Uterus (tissue), 4 donors: ENCODE results near the gene SLC38A8. TPM values are rescaled to one million over a fixed set of nuclear protein-coding genes. Genes with fewer than 3 reads are reported as not detected.

Source experiments
- DNase-seq, 2 donors: peaks; one replicate each; pipeline ENCODE4 v3.0.0-alpha.2; 2019 to 2020
- H3K27ac ChIP-seq, 2 donors: fragments of 200-600 bp; sonication (generic); 1 replicate in 1 of 2; 2 replicates in 1 of 2; pipeline ENCODE4 v1.5.1; 2016 to 2018
- H3K27me3 ChIP-seq, 2 donors: fragments of 200-600 bp; sonication (generic); one replicate each; pipeline ENCODE4 v1.5.1; 2018 to 2019; ENCODE audit warnings: control low read depth in 1 of 2
- H3K36me3 ChIP-seq, 2 donors: fragments of 200-600 bp; sonication (generic); one replicate each; pipeline ENCODE4 v1.5.1; 2019; ENCODE audit warnings: control low read depth in 1 of 2
- H3K4me1 ChIP-seq, 2 donors: fragments of 200-600 bp; sonication (generic); one replicate each; pipeline ENCODE4 v1.5.1; 2018 to 2019; ENCODE audit warnings: control low read depth in 1 of 2
- H3K4me3 ChIP-seq, 2 donors: fragments of 200-600 bp; sonication (generic); 1 replicate in 1 of 2; 2 replicates in 1 of 2; pipeline ENCODE4 v1.5.1; 2018 to 2019; ENCODE audit warnings: mild to moderate bottlenecking in 1 of 2
- H3K9me3 ChIP-seq, 2 donors: fragments of 200-600 bp; sonication (generic); one replicate each; pipeline ENCODE4 v1.5.1; 2019; ENCODE audit warnings: control low read depth in 1 of 2
- POLR2A ChIP-seq, 2 donors: fragments of 450-650 bp; IDR thresholded peaks; one replicate each; pipeline ENCODE4 v1.6.1; 2016; ENCODE audit warnings: antibody characterized with exemption in 2 of 2, mild to moderate bottlenecking in 1 of 2, moderate library complexity in 1 of 2
- intact Hi-C: fragments of 100-400 bp; cut with DNase I; formaldehyde crosslinking; loops from one replicate; pipeline ENCODE4 v1.15.1; 2023; ENCODE audit warnings: low total_unique reads
- total RNA-seq, 4 donors: library from RNA; depleted of rRNA in 3 of 4; stranded (reverse); fragments of >200 nt in 3 of 4; gene quantifications; one replicate each; pipeline versions ENCODE4 v1.1.0 to v1.2.4, GENCODE V29; 2014 to 2023
- TF ChIP-seq, protein P1 (sequence below), 4 experiments: fragments of 200-600 bp in 2 of 4; fragments of 450-650 bp in 2 of 4; sonication (generic) in 2 of 4; IDR thresholded peaks; one replicate each; pipeline ENCODE4 v1.5.1; 2016 to 2019; ENCODE audit warnings: antibody characterized with exemption in 4 of 4, mild to moderate bottlenecking in 2 of 4, moderate library complexity in 1 of 4
- donor health status: DM: yes; HTN: yes; CAD: no.

Gene SLC38A8
- total RNA-seq, 4 donors from 2014 or later: 1.3 TPM; not detected in 3

DNA sequence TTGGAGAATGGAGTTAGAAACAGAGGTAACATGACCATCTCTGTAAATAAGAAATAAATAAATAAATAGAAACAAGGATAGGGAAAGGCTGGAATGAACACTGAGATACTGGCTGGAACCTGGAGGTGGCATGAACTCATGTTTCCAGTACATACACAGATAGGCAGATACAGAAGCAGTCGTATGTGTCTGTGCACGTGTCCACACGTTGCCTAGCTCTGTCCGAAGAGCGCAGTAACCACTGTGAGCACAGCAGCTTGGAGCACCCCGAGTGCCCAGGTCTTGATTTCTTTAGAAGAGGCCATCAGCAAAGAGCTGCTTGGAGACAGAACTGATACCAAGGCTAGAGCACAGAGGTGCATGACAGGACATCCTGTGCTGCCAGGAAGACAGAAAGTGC lies 37.1 kb upstream of the SLC38A8 start:
- intact Hi-C loops: no loop called here

DNA sequence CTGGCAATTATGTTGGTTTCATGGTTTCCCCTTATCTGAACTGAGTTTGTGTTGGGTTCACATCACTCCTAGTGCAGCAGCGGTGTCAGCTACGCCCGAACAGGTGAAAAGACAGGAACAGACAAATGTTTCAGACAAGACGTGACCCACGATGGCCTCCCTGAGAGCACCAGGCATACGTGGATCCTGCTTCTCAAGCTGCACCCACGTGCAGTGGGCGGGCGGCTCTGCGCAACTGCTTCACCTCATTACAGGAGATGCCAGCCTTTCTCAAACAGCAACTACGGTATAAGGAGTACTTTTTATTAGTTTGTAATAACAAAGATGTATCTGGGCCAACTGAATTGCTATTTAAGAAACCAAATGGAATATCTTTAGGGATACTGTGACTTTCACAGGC lies 32.8 kb upstream of the SLC38A8 start:
- Histone ChIP-seq H3K36me3 (no peaks in the 10 kb centered on the region), H3K4me3 (no peak overlapping the region), H3K27ac (no peak overlapping the region), H3K4me1 (no peaks in the 10 kb centered on the region), H3K27me3 (no peaks in the 10 kb centered on the region), H3K9me3 (no peaks in the 10 kb centered on the region)
- intact Hi-C loops: no loop called here
- no peak for TF ChIP-seq POLR2A (IDR thresholded peaks at IDR 0.05)
- TF ChIP-seq, protein P1, sequence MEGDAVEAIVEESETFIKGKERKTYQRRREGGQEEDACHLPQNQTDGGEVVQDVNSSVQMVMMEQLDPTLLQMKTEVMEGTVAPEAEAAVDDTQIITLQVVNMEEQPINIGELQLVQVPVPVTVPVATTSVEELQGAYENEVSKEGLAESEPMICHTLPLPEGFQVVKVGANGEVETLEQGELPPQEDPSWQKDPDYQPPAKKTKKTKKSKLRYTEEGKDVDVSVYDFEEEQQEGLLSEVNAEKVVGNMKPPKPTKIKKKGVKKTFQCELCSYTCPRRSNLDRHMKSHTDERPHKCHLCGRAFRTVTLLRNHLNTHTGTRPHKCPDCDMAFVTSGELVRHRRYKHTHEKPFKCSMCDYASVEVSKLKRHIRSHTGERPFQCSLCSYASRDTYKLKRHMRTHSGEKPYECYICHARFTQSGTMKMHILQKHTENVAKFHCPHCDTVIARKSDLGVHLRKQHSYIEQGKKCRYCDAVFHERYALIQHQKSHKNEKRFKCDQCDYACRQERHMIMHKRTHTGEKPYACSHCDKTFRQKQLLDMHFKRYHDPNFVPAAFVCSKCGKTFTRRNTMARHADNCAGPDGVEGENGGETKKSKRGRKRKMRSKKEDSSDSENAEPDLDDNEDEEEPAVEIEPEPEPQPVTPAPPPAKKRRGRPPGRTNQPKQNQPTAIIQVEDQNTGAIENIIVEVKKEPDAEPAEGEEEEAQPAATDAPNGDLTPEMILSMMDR (IDR thresholded peaks at IDR 0.05): no peak
- DNase-seq: no peak

More for the DNA sequence above, 37.1 kb upstream of the SLC38A8 start:
- no peaks in the 10 kb centered on the region for H3K36me3 ChIP-seq
- TF ChIP-seq, protein P1 (IDR thresholded peaks at IDR 0.05): no peak
- TF ChIP-seq POLR2A (IDR thresholded peaks at IDR 0.05): no peak
- H3K9me3 ChIP-seq: no peaks in the 10 kb centered on the region
- no peaks in the 10 kb centered on the region for H3K27me3 ChIP-seq
- H3K4me3 ChIP-seq: no peak overlapping the region
- no peak for DNase-seq
- H3K4me1 ChIP-seq: no peaks in the 10 kb centered on the region
- H3K27ac ChIP-seq: no peak overlapping the region

DNA sequence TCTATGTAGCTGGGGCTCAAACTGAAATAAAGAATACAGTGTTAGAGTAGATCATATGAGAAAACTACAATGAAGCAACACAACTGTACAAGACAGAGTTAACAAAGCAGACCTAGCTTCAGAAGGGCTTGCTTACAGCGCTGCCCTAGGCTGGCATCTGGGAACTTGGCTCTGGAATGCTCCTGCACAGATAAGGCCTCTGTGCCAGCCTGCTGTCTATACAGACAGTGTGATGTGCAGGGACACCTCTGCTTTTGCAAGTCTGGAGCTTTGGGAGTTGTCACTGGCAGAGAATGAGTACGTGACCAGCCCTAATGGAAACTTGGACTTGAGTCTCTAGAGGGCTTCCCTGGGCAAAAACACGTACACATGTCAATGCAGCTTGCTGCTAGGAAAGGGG lies 32.1 kb upstream of the SLC38A8 start:
- no peak for TF ChIP-seq POLR2A (IDR thresholded peaks at IDR 0.05)
- TF ChIP-seq, protein P1 (IDR thresholded peaks at IDR 0.05): no peak
- Histone ChIP-seq H3K9me3 (no peaks in the 10 kb centered on the region), H3K4me1 (no peaks in the 10 kb centered on the region), H3K4me3 (no peak overlapping the region), H3K27ac (no peak overlapping the region), H3K36me3 (no peaks in the 10 kb centered on the region), H3K27me3 (no peaks in the 10 kb centered on the region)
- intact Hi-C loops: no loop called here
- no peak for DNase-seq

DNA sequence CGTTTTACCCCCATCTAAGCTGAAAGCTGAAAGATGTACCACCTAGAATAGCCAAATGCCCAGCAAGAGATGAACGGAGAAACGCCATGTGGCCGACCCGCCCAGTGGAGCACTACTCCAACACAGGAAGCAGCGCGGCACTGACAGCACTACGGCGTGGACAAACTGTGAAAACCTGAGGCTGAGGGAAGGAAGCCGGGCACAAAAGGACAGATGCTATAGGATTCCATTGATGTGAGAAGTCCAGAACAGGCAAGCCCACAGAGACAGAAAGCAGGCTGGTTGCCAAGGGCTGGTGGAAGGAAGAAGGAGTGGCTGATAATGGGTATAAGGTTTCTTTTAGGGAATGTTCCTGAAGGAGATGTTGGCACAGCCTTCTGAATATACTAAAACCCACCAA lies 29.4 kb upstream of the SLC38A8 start:
- Histone ChIP-seq H3K27ac (no peak overlapping the region), H3K36me3 (no peaks in the 10 kb centered on the region), H3K4me1 (no peaks in the 10 kb centered on the region), H3K9me3 (no peaks in the 10 kb centered on the region), H3K27me3 (no peaks in the 10 kb centered on the region), H3K4me3 (no peak overlapping the region)
- intact Hi-C loops: no loop called here
- DNase-seq: no peak
- TF ChIP-seq POLR2A (IDR thresholded peaks at IDR 0.05): no peak
- TF ChIP-seq, protein P1 (IDR thresholded peaks at IDR 0.05): no peak

DNA sequence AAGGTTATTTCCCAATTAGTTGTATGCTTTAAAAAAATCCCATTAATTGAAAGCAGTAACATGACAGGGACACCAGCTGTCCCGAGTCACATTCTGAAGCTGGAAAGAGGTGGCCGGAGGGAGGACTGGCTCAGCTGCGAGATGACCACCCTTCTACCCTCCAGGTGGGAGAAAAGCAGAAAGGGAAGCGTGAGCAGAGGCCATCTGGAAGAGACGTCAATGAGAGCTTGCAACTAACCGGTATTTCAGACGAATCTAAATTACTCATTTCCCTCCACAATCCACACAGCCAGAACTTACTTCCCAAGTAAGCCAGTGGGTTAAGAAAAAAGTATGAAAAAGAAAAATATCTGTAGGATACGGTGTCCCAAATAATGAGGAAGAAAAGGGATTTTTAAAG lies 28.5 kb upstream of the SLC38A8 start:
- DNase-seq: no peak
- TF ChIP-seq POLR2A (IDR thresholded peaks at IDR 0.05): no peak
- TF ChIP-seq, protein P1 (IDR thresholded peaks at IDR 0.05): no peak
- Histone ChIP-seq H3K36me3 (no peaks in the 10 kb centered on the region), H3K4me1 (no peaks in the 10 kb centered on the region), H3K27me3 (no peaks in the 10 kb centered on the region), H3K27ac (no peak overlapping the region), H3K9me3 (no peaks in the 10 kb centered on the region), H3K4me3 (no peak overlapping the region)
- intact Hi-C loops: no loop called here
